Measurements from ENCODE around the gene OR10A3.

DNA sequence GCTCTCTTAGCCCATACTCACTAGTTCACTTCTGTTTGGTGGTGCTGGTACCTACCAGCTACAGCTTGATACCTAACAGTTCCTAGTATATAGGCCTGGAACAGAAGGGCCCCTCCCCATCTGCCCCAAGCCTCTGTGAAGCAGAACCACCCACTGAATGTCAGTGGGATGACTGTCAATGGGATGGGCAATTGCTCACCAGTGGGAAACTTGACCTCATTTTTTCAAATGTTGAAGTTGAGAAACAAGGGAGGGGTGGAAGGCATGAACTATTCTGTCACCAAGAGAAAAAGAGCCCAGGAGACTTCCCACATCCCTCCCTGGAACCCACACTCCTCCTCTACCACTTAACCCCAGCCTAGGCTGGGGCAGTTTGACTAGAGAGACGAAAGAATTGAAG lies 23.9 kb upstream of the OR10A3 start, which contains the start of gene NLRP10:
- TF ChIP-seq, protein P1, sequence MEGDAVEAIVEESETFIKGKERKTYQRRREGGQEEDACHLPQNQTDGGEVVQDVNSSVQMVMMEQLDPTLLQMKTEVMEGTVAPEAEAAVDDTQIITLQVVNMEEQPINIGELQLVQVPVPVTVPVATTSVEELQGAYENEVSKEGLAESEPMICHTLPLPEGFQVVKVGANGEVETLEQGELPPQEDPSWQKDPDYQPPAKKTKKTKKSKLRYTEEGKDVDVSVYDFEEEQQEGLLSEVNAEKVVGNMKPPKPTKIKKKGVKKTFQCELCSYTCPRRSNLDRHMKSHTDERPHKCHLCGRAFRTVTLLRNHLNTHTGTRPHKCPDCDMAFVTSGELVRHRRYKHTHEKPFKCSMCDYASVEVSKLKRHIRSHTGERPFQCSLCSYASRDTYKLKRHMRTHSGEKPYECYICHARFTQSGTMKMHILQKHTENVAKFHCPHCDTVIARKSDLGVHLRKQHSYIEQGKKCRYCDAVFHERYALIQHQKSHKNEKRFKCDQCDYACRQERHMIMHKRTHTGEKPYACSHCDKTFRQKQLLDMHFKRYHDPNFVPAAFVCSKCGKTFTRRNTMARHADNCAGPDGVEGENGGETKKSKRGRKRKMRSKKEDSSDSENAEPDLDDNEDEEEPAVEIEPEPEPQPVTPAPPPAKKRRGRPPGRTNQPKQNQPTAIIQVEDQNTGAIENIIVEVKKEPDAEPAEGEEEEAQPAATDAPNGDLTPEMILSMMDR (IDR thresholded peaks at IDR 0.05) = no peak
- no peak for TF ChIP-seq POLR2A (IDR thresholded peaks at IDR 0.05)
